ENCODE data around the gene SP3. TPM values are rescaled to one million over a fixed set of nuclear protein-coding genes. Genes with fewer than 3 reads are reported as not detected.

Gene SP3
- total and polyA plus RNA-seq, 2 of the 8 experiments (the other 6 are each of a cell fraction or from before 2014, with no cell fraction given), result 31.0 to 92.1 TPM

GRCh38 chr2:173955867-173956266 is 9.3 kb downstream of the SP3 start:
- CTCF ChIA-PET (ENCODE audit: partially characterized antibody), result interaction anchor here (1.1 to 1.7 kb wide), 3 partner anchors 15 to 25 kb away, joined by 3 to 5 read pairs (median 4); no protein-coding TSS in a partner anchor
- H3K79me1 ChIP-seq (ENCODE audit: low read depth, low read length), result no peaks in the 10 kb centered on the region
- H4K20me1 ChIP-seq (replicated peaks in 1 of 2; ENCODE audit: control insufficient read depth in 1 of 2, insufficient read depth in 2 of 2, low read length in 2 of 2), result peaks cover 5 to 10% of the 10 kb centered on the region in 2 experiments
- no peak overlapping the region for H3K23ac ChIP-seq (ENCODE audit: insufficient read length)
- H3K9ac ChIP-seq (replicated peaks in 1 of 4; ENCODE audit: extremely low read depth in 1 of 4, low read depth in 3 of 4, low read length in 3 of 4), result no peak overlapping the region
- POLR2A ChIA-PET (ENCODE audit: partially characterized antibody), result interaction anchor here (1.2 kb wide), 1 partner anchor 25 kb away, joined by 5 read pairs; no protein-coding TSS in a partner anchor
- no peak overlapping the region for H3K4ac ChIP-seq (replicated peaks; ENCODE audit: insufficient read length, low read depth, low read length)
- peaks cover 6 to 45% (median 29%) of the 10 kb centered on the region in 4 experiments for H3K36me3 ChIP-seq (ENCODE audit: control insufficient read depth in 2 of 4, insufficient read depth in 4 of 4, low read length in 3 of 4)
- H2BK120ac ChIP-seq (replicated peaks; ENCODE audit: low read depth, low read length), result no peak overlapping the region
- H3K23me2 ChIP-seq (ENCODE audit: low read depth, low read length), result no peaks in the 10 kb centered on the region
- H2AFZ ChIP-seq (ENCODE audit: low read length), result no peak overlapping the region
- no peak overlapping the region for H2BK15ac ChIP-seq (ENCODE audit: low read length)
- TF ChIP-seq SUZ12 (IDR thresholded peaks at IDR 0.05; ENCODE audit: low read length), result no peak
- TF ChIP-seq SIRT6 (IDR thresholded peaks at IDR 0.05; ENCODE audit: low read length), result no peak
- TF ChIP-seq PHF8 (conservative IDR thresholded peaks at IDR 0.05; ENCODE audit: low read depth, low read length), result no peak
- no peak for TF ChIP-seq BCL11A (IDR thresholded peaks at IDR 0.05; ENCODE audit: low read depth in 2 of 2, low read length in 2 of 2)
- TF ChIP-seq CHD1 (IDR thresholded peaks at IDR 0.05; ENCODE audit: low read depth, low read length), result no peak
- TF ChIP-seq, protein P1, sequence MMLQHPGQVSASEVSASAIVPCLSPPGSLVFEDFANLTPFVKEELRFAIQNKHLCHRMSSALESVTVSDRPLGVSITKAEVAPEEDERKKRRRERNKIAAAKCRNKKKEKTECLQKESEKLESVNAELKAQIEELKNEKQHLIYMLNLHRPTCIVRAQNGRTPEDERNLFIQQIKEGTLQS (IDR thresholded peaks at IDR 0.05; ENCODE audit: insufficient read depth, low read depth, low read length), result no peak
- no peak for TF ChIP-seq POLR2AphosphoS5 (IDR thresholded peaks at IDR 0.05; ENCODE audit: low read depth, low read length)
- no peak for TF ChIP-seq BRCA1 (IDR thresholded peaks at IDR 0.05; ENCODE audit: low read depth, low read length)
- TF ChIP-seq SRF (IDR thresholded peaks at IDR 0.05; ENCODE audit: low read depth, low read length), result no peak
- no peak for TF ChIP-seq KDM4A (IDR thresholded peaks at IDR 0.05; ENCODE audit: low read depth, low read length, severe bottlenecking)
- TF ChIP-seq JUN (IDR thresholded peaks at IDR 0.05; ENCODE audit: low read depth, low read length), result no peak
- no peak for TF ChIP-seq NRF1 (IDR thresholded peaks at IDR 0.05; ENCODE audit: low read depth, low read length)
- TF ChIP-seq FOSL1 (IDR thresholded peaks at IDR 0.05; ENCODE audit: insufficient read depth, low read depth, low read length), result no peak
- H3K18ac ChIP-seq (ENCODE audit: extremely low read depth, low read length), result no peak overlapping the region
- no peaks in the 10 kb centered on the region for H3K27me3 ChIP-seq (replicated peaks in 1 of 4; ENCODE audit: control insufficient read depth in 3 of 4, extremely low read depth in 1 of 4, insufficient read depth in 3 of 4, low read length in 3 of 4)
- H3K27ac ChIP-seq (ENCODE audit: low read depth, low read length), result no peak overlapping the region
- no peak overlapping the region for H2BK12ac ChIP-seq (ENCODE audit: low read depth, low read length)
- no peak overlapping the region for H4K5ac ChIP-seq (ENCODE audit: insufficient read length, low read depth, low read length)
- H3K4me2 ChIP-seq (ENCODE audit: insufficient read depth in 1 of 2, low read depth in 2 of 2, low read length in 2 of 2), result no peak overlapping the region
- H4K8ac ChIP-seq (ENCODE audit: extremely low read depth, insufficient read depth, low read length), result no peak overlapping the region
- FAIRE-seq (no peak), DNase-seq (ENCODE audit: low read depth in 1 of 2, low spot score in 2 of 2) (no peak)
- H3K4me1 ChIP-seq (replicated peaks in 1 of 4; ENCODE audit: control insufficient read depth in 3 of 4, insufficient read depth in 4 of 4, low read length in 3 of 4), result 0 out of 7 replicates have a peak, but pooled peaks cover 0 to 3% (median 0%) of the 10 kb centered on the region in 4 experiments
- peaks cover 0 to 2% of the 10 kb centered on the region in 2 experiments; a peak in 1 of 4 replicates for H3K9me3 ChIP-seq (ENCODE audit: insufficient read depth in 2 of 2, low read depth in 1 of 2, low read length in 1 of 2)
- no peak overlapping the region for H2AK5ac ChIP-seq (ENCODE audit: low read depth, low read length)
- H3K79me2 ChIP-seq (ENCODE audit: control insufficient read depth in 1 of 2, insufficient read depth in 2 of 2, low read length in 2 of 2), result peaks cover 37 to 100% of the 10 kb centered on the region in 2 experiments
- no peak overlapping the region for H3K4me3 ChIP-seq (ENCODE audit: extremely low read depth in 1 of 4, insufficient read depth in 2 of 4, low read depth in 3 of 4, low read length in 4 of 4)
- no peak overlapping the region for H2BK5ac ChIP-seq (ENCODE audit: low read depth, low read length)
- no peak overlapping the region for H4K91ac ChIP-seq (replicated peaks; ENCODE audit: insufficient read length, low read length)
- no peak overlapping the region for H2BK20ac ChIP-seq (ENCODE audit: low read length)
- H3K56ac ChIP-seq (replicated peaks; ENCODE audit: insufficient read length, low read depth, low read length), result no peak overlapping the region
- H3K14ac ChIP-seq (ENCODE audit: insufficient read length), result no peak overlapping the region
- WGBS, 2 experiments (ENCODE audit: extremely low coverage in 1 of 2, insufficient coverage in 1 of 2, insufficient read length in 1 of 2, insufficient replicate concordance in 2 of 2, low coverage in 1 of 2, low lambda C conversion rate in 2 of 2, missing lambda C conversion rate in 1 of 2), result 94% methylated on average over 2 of the region's 2 CpGs; no CpG with 5 or more reads in 1 of the 2 experiments

Data from H1 (cell line).